Epithelial cell of esophagus (primary cell): ENCODE results near the gene P4HB.

Experiments
- DNase-seq: peaks from one replicate; pipeline ENCODE4 v3.0.0; 2010; ENCODE audit warnings: low read depth
- H3K4me3 ChIP-seq: 2 replicates; pipeline ENCODE4 v1.5.1; 2011; ENCODE audit warnings: mild to moderate bottlenecking, low read length, control low read depth
- CTCF ChIP-seq: IDR thresholded peaks from 2 replicates; pipeline ENCODE4 v1.5.1; 2011; ENCODE audit warnings: low read depth, mild to moderate bottlenecking, low read length, control low read depth, inconsistent platforms; ENCODE audit not compliant: insufficient read depth; ENCODE audit errors: missing control alignments

P4HB gene

GRCh38 chr17:81859906-81860755 lies at the start of gene P4HB:
TSS of gene P4HB (minus strand) at chr17:81860535. CDS start at chr17:81860471, 64 bp downstream.
- TF ChIP-seq CTCF = no peak
- DNase-seq = no peak
- peak within 1 kb of the TSS; percentile 93 for H3K4me3 ChIP-seq

- no peak overlapping the region for H3K4me3 ChIP-seq
- no peak for DNase-seq
- TF ChIP-seq CTCF = no peak
These were observed 48.9 kb upstream of the P4HB start for GRCh38 chr17:81909231-81909630.

- TF ChIP-seq CTCF = no peak
- no peak for DNase-seq
- no peak overlapping the region for H3K4me3 ChIP-seq
These were observed 48.5 kb upstream of the P4HB start for GRCh38 chr17:81908793-81909192.

GRCh38 chr17:81907219-81908145 lies 47.1 kb upstream of the P4HB start:
- TF ChIP-seq CTCF = no peak
- no peak overlapping the region for H3K4me3 ChIP-seq
- DNase-seq = no peak

- TF ChIP-seq CTCF = peak; percentile 22
- no peak for DNase-seq
- H3K4me3 ChIP-seq = no peak overlapping the region
These were observed 46.3 kb upstream of the P4HB start for GRCh38 chr17:81906476-81907218.

GRCh38 chr17:81905993-81906392 lies 45.7 kb upstream of the P4HB start:
- TF ChIP-seq CTCF = no peak
- no peak overlapping the region for H3K4me3 ChIP-seq
- DNase-seq = no peak
